Measurements from ENCODE around the gene ZNF205. TPM values are rescaled to one million over a fixed set of nuclear protein-coding genes. Genes with fewer than 3 reads are reported as not detected.

ZNF205 gene
- total RNA-seq, 1 experiment from 2014 or later, result 19.0 TPM

DNA sequence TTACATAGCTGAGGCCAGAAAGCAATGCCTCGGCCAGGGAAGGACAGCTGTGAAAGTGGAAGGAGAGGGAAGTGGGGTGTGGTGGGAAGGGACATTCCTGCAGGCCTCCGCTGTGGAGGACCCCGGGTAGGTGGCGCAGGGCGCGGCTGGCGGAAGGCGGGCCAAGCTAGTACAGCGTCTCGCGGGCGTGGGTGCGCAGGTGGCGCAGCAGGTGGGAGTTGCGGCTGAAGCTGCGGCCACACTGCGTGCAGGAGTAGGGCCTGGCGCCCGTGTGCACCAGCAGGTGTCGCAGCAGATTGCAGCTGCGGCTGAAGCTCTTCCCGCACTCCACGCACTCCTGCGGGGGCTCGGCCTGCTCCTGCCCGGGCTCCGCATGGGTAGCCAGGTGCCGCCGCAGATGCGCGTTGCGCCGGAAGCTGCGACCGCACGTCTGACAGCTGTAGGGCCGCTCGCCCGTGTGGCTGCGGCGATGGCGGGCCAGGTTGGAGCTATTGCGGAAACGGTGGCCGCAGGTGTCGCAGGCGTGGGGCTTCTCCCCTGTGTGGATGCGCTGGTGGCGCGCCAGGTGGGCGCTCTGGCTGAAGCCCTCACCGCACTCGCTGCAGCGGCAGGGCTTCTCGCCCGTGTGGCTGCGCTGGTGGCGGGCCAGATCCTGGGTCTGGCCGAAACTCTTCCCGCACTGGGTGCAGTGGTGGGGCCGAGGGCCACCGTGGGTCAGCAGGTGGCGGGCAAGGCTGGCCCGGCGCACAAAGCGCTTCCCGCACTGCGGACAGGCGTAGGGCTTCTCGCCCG is 23.3 kb upstream of the ZNF205 start:
- no peaks in the 10 kb centered on the region for H3K79me2 ChIP-seq (ENCODE audit: low read length)
- DNase-seq, result no peak
- H3K9me2 ChIP-seq (replicated peaks; ENCODE audit: low read length), result no peaks in the 10 kb centered on the region
- no peaks in the 10 kb centered on the region for H3K36me3 ChIP-seq (ENCODE audit: low read depth, low read length)
- intact Hi-C loops (cut with micrococcal nuclease), result no loop called here
- H4K20me1 ChIP-seq (ENCODE audit: low read length), result no peaks in the 10 kb centered on the region
- no peak overlapping the region for H3K9ac ChIP-seq (ENCODE audit: low read length)
- no peak for ATAC-seq
- no peaks in the 10 kb centered on the region for H3F3A ChIP-seq (ENCODE audit: low read length, unreplicated experiment)
- H3K9me3 ChIP-seq (ENCODE audit: low read length), result no peaks in the 10 kb centered on the region
- no peaks in the 10 kb centered on the region for H3K4me1 ChIP-seq (ENCODE audit: insufficient read depth, low read length)
- TF ChIP-seq EZH2 (IDR thresholded peaks at IDR 0.05; ENCODE audit: low read length, unreplicated experiment) (no peak), EZH2phosphoT487 (IDR thresholded peaks at IDR 0.05; ENCODE audit: borderline replicate concordance, low read length) (no peak), CTCF (conservative IDR thresholded peaks at IDR 0.05; ENCODE audit: low read depth, low read length) (no peak)
- H2AFZ ChIP-seq (ENCODE audit: low read length), result no peak overlapping the region
- H3K4me3 ChIP-seq (ENCODE audit: low read length), result no peak overlapping the region
- ChIA-PET CTCF (no interaction called here), POLR2A (ENCODE audit: unreplicated experiment) (no interaction called here)
- H3K27ac ChIP-seq (ENCODE audit: low read length), result no peak overlapping the region
- no TSS peak for BruUV-seq (replicated peaks)
- no peak overlapping the region for H3K4me2 ChIP-seq (ENCODE audit: low read length)
- no peaks in the 10 kb centered on the region for H3K27me3 ChIP-seq (ENCODE audit: low read length)

DNA sequence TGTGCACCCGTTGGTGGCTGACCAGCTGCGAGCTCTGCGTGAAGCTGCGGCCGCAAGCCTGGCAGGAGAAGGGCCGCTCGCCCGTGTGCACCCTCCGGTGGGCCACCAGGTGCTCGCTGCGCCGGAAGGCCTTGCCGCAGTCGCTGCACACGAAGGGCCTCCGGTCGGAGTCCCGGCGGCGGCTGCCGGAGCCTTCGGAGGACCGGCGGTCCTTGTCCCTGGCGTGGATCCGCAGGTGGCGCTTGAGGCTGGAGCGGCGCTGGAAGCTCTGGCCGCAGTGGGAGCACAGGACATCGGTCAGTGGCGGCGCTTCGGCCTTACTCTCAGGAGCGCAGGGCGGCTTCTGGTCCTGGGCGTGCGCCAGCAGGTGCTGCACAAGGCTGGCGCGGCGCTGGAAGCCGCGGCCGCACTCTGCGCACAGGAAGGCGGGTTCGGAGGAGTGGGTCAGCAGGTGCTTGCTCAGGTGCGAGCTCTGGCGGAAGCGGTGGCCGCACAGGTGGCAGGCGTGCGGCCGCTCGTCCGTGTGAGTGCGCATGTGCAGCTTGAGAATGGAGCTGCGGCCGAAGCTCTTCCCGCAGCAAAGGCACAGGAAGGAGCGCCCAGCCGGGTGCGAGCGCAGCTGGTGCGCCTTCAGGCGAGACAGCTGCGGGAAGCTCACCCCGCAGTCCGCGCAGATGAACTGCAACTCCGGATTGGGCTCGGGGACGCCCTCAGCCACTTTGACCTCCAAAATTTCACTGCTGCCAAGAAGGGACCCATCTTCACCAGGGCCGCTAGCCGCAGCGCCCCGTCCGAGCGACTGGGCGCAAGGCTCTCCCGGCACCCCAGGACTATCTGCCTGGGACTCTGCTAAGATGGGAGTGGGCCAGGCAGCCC is 22.4 kb upstream of the ZNF205 start:
- Histone ChIP-seq H3K27me3 (ENCODE audit: low read length) (no peaks in the 10 kb centered on the region), H3K9ac (ENCODE audit: low read length) (no peak overlapping the region), H3K9me2 (replicated peaks; ENCODE audit: low read length) (no peaks in the 10 kb centered on the region), H3K4me1 (ENCODE audit: insufficient read depth, low read length) (no peaks in the 10 kb centered on the region), H3K36me3 (ENCODE audit: low read depth, low read length) (no peaks in the 10 kb centered on the region), H3K4me3 (ENCODE audit: low read length) (no peak overlapping the region), H3K27ac (ENCODE audit: low read length) (no peak overlapping the region), H3K9me3 (ENCODE audit: low read length) (no peaks in the 10 kb centered on the region), H3F3A (ENCODE audit: low read length, unreplicated experiment) (no peaks in the 10 kb centered on the region), H3K79me2 (ENCODE audit: low read length) (no peaks in the 10 kb centered on the region), H3K4me2 (ENCODE audit: low read length) (no peak overlapping the region), H4K20me1 (ENCODE audit: low read length) (no peaks in the 10 kb centered on the region), H2AFZ (ENCODE audit: low read length) (no peak overlapping the region)
- ChIA-PET POLR2A (ENCODE audit: unreplicated experiment) (no interaction called here), CTCF (no interaction called here)
- no peak for DNase-seq
- TF ChIP-seq EZH2 (IDR thresholded peaks at IDR 0.05; ENCODE audit: low read length, unreplicated experiment) (no peak), CTCF (conservative IDR thresholded peaks at IDR 0.05; ENCODE audit: low read depth, low read length) (no peak), EZH2phosphoT487 (IDR thresholded peaks at IDR 0.05; ENCODE audit: borderline replicate concordance, low read length) (no peak)
- intact Hi-C loops (cut with micrococcal nuclease), result no loop called here
- ATAC-seq, result no peak
- no TSS peak for BruUV-seq (replicated peaks)

DNA sequence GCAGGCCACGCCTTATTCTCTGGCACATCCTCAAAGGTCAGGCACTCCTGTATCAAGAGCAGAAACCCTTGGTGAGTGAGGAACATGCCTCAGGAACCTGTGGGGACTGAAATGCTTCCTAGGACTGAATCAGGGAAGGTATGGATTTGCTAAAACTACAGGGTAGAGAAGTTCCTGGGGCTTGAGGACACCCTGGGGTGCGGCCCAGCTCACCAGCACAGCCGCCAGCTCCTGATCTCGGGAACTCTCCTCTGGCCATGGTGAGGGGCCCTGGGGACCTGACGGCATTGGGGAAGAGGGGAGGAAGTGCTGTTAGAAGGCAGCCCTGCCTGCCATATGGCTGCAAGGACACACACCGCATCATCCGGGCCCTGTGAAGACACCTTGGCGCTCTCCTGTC is 20.8 kb upstream of the ZNF205 start:
- DNase-seq (no peak), ATAC-seq (no peak)
- H2AFZ ChIP-seq (ENCODE audit: low read length), result no peak overlapping the region
- H3K79me2 ChIP-seq (ENCODE audit: low read length), result no peaks in the 10 kb centered on the region
- H3K4me1 ChIP-seq (ENCODE audit: insufficient read depth, low read length), result no peaks in the 10 kb centered on the region
- no peaks in the 10 kb centered on the region for H4K20me1 ChIP-seq (ENCODE audit: low read length)
- no peak overlapping the region for H3K4me3 ChIP-seq (ENCODE audit: low read length)
- no peak overlapping the region for H3K27ac ChIP-seq (ENCODE audit: low read length)
- no TSS peak for BruUV-seq (replicated peaks)
- H3K9ac ChIP-seq (ENCODE audit: low read length), result no peak overlapping the region
- H3K9me3 ChIP-seq (ENCODE audit: low read length), result no peaks in the 10 kb centered on the region
- TF ChIP-seq EZH2phosphoT487 (IDR thresholded peaks at IDR 0.05; ENCODE audit: borderline replicate concordance, low read length) (no peak), CTCF (conservative IDR thresholded peaks at IDR 0.05; ENCODE audit: low read depth, low read length) (no peak), EZH2 (IDR thresholded peaks at IDR 0.05; ENCODE audit: low read length, unreplicated experiment) (no peak)
- H3K36me3 ChIP-seq (ENCODE audit: low read depth, low read length), result no peaks in the 10 kb centered on the region
- ChIA-PET POLR2A (ENCODE audit: unreplicated experiment) (no interaction called here), CTCF (no interaction called here)
- no peak overlapping the region for H3K4me2 ChIP-seq (ENCODE audit: low read length)
- intact Hi-C loops (cut with micrococcal nuclease), result no loop called here
- no peaks in the 10 kb centered on the region for H3K27me3 ChIP-seq (ENCODE audit: low read length)
- H3F3A ChIP-seq (ENCODE audit: low read length, unreplicated experiment), result no peaks in the 10 kb centered on the region
- no peaks in the 10 kb centered on the region for H3K9me2 ChIP-seq (replicated peaks; ENCODE audit: low read length)
